ENCODE data around the gene WDR44.

The WDR44 gene

DNA sequence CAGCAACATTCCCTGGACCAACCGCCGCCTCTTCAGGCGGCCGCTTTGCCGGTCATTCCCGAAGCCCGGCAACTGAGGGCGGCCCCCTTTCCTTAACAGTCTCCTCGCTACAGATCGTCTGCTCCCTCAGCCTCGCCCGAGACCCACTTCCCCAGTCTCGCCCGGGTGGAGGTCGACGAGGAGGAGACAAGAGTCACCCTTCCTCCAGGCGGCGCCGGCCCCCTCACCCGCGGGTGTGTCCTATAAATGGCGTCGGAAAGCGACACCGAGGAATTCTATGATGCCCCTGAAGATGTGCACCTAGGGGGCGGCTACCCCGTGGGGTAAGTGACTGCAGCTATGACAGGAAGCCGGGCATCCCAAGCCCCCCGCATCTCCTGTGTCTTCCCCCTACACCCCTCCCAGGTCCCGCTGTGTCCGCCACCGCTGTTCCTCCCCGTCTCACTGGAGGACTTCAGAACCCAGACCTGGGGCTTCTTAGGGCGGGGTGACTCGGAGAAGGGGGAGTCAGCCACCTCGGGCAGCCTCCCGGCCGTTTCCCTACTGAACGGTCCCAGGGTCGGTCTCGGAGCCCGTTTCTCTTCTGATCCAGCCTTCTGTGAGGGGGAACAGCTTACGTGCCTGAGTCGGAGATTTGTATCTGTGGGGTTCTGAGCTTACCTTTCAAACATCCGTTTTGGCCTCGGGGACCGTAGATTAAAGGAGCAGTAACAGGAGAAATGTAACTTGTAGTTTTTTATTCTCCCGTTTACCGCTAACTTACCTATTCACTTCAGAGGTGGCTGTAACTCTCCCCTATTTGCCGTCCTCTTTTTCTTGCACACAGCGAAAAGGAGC is 570 bp downstream of the WDR44 start:
- Histone ChIP-seq H3K36me3 (ENCODE audit: insufficient read depth) (no peaks in the 10 kb centered on the region), H3K4me1 (ENCODE audit: low read depth, poor library complexity, severe bottlenecking) (peaks cover 40% of the 10 kb centered on the region), H3K4me2 (peak overlapping the region; percentile 77; the same call in 1 of the 2 replicates), H3K9ac (peak overlapping the region; percentile 71), H3K27ac (peak overlapping the region; percentile 82), H3K27me3 (ENCODE audit: insufficient read depth, low read depth) (no peaks in the 10 kb centered on the region), H3K79me2 (ENCODE audit: insufficient read depth, low read depth) (peaks cover 35% of the 10 kb centered on the region), H4K20me1 (ENCODE audit: insufficient read depth) (no peaks in the 10 kb centered on the region), H3K4me3 (IDR thresholded peaks at IDR 0.05; ENCODE audit: insufficient read depth, low read depth, low read length) (no peak overlapping the region), H2AFZ (ENCODE audit: low read depth) (peak overlapping the region; percentile 81)
- TF ChIP-seq, protein P1, sequence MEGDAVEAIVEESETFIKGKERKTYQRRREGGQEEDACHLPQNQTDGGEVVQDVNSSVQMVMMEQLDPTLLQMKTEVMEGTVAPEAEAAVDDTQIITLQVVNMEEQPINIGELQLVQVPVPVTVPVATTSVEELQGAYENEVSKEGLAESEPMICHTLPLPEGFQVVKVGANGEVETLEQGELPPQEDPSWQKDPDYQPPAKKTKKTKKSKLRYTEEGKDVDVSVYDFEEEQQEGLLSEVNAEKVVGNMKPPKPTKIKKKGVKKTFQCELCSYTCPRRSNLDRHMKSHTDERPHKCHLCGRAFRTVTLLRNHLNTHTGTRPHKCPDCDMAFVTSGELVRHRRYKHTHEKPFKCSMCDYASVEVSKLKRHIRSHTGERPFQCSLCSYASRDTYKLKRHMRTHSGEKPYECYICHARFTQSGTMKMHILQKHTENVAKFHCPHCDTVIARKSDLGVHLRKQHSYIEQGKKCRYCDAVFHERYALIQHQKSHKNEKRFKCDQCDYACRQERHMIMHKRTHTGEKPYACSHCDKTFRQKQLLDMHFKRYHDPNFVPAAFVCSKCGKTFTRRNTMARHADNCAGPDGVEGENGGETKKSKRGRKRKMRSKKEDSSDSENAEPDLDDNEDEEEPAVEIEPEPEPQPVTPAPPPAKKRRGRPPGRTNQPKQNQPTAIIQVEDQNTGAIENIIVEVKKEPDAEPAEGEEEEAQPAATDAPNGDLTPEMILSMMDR (conservative IDR thresholded peaks at IDR 0.05; ENCODE audit: low read depth, low read length) = no peak

DNA sequence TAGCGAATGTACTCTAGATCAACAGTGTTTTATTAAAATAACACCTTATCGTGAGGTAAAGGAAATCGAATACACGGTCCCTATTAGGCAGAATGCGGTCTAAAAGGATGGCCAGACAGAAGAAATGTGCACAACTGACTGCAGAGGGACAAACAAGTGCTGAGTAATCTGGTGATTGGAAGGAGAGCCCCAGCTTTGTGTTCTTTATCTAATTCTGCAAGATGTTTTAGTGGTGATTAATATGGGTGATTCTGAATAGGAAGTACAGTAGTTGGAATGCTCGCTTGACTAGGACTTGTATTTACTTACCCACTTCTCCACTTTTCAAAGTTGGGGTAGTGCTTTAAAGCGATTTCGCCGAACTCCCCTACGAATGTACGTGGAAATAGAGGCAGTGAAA is 1.2 kb downstream of the WDR44 start:
- Histone ChIP-seq H3K36me3 (ENCODE audit: insufficient read depth) (no peaks in the 10 kb centered on the region), H4K20me1 (ENCODE audit: insufficient read depth) (no peaks in the 10 kb centered on the region), H3K27ac (peak overlapping the region; percentile 82), H3K79me2 (ENCODE audit: insufficient read depth, low read depth) (peaks cover 35% of the 10 kb centered on the region), H3K4me1 (ENCODE audit: low read depth, poor library complexity, severe bottlenecking) (peaks cover 42% of the 10 kb centered on the region), H3K4me3 (IDR thresholded peaks at IDR 0.05; ENCODE audit: insufficient read depth, low read depth, low read length) (no peak overlapping the region), H2AFZ (ENCODE audit: low read depth) (peak overlapping the region; percentile 81; the same call in 1 of the 2 replicates), H3K27me3 (ENCODE audit: insufficient read depth, low read depth) (no peaks in the 10 kb centered on the region), H3K4me2 (peak overlapping the region; percentile 77), H3K9ac (peak overlapping the region; percentile 71; the same call in 1 of the 2 replicates)
- TF ChIP-seq, protein P1 (conservative IDR thresholded peaks at IDR 0.05; ENCODE audit: low read depth, low read length) = no peak

DNA sequence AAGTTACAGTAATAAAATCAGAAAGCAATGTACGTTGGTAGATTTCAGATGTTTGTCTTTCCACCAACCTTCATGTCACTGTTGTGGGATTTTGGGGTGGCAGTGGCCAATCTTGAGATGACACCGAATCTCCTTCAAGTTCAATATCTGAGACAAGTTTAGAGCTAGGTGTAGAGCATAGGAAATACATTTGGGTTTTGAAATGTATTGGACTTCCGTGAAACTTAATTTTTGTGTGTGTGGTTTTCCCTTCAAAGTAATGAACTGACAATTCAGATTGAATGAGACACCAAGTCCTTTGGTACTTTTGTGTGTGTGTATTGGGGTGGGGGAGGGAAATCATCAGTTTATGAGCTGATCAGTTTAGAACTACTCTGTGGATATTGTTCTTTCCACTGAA is 1.8 kb downstream of the WDR44 start:
- Histone ChIP-seq H3K9ac (peak overlapping the region; percentile 71; the same call in 1 of the 2 replicates), H3K4me2 (peak overlapping the region; percentile 77), H3K79me2 (ENCODE audit: insufficient read depth, low read depth) (peaks cover 35% of the 10 kb centered on the region), H3K4me1 (ENCODE audit: low read depth, poor library complexity, severe bottlenecking) (peaks cover 46% of the 10 kb centered on the region), H3K27ac (0 out of 2 replicates have a peak overlapping the region, but pooled peaks have one; percentile 82), H4K20me1 (ENCODE audit: insufficient read depth) (no peaks in the 10 kb centered on the region), H3K36me3 (ENCODE audit: insufficient read depth) (no peaks in the 10 kb centered on the region), H3K27me3 (ENCODE audit: insufficient read depth, low read depth) (no peaks in the 10 kb centered on the region), H3K4me3 (IDR thresholded peaks at IDR 0.05; ENCODE audit: insufficient read depth, low read depth, low read length) (no peak overlapping the region), H2AFZ (ENCODE audit: low read depth) (no peak overlapping the region)
- TF ChIP-seq, protein P1 (conservative IDR thresholded peaks at IDR 0.05; ENCODE audit: low read depth, low read length) = no peak

DNA sequence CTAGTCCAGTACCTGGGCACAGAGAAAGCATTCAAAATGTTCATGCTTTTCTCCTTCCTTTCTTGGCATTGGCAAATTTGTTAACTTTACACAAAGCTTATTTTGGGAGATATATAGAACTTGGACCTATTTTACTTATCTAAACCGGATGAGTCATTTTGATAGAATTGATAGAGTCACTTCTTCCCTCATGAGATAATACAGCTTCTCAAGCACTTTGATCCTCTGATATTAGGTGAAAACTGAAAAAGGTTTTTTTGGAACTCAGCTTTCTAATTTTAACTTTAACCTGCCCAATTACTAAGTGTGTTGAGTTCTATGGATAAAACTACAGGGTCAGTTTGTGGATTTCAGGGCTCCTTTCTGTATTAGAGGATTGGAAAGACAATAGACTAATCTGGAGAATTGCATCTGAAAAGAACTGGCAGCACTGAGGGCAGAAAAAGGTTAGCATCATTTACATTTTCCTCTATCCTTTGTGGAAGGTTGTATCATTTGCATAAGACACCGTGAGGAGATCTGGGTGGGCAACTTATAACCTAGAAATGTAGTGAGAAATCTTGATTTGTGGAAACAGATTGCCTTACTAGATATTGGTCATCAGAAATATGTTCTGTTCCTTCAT is 2.4 kb downstream of the WDR44 start:
- peak overlapping the region; percentile 22; the same call in 1 of the 2 replicates for H3K27ac ChIP-seq
- H4K20me1 ChIP-seq (ENCODE audit: insufficient read depth) = no peaks in the 10 kb centered on the region
- H3K79me2 ChIP-seq (ENCODE audit: insufficient read depth, low read depth) = peaks cover 35% of the 10 kb centered on the region

More for the DNA sequence above, 2.4 kb downstream of the WDR44 start:
- H3K4me3 ChIP-seq (IDR thresholded peaks at IDR 0.05; ENCODE audit: insufficient read depth, low read depth, low read length) = no peak overlapping the region
- H3K27me3 ChIP-seq (ENCODE audit: insufficient read depth, low read depth) = no peaks in the 10 kb centered on the region
- H3K4me2 ChIP-seq = peak overlapping the region; percentile 77
- peaks cover 52% of the 10 kb centered on the region for H3K4me1 ChIP-seq (ENCODE audit: low read depth, poor library complexity, severe bottlenecking)
- no peak overlapping the region for H2AFZ ChIP-seq (ENCODE audit: low read depth)
- H3K36me3 ChIP-seq (ENCODE audit: insufficient read depth) = no peaks in the 10 kb centered on the region
- peak overlapping the region; percentile 24; the same call in 1 of the 2 replicates for H3K9ac ChIP-seq
- TF ChIP-seq, protein P1 (conservative IDR thresholded peaks at IDR 0.05; ENCODE audit: low read depth, low read length) = no peak
